ENCODE data around the gene EMILIN3.
A peak's percentile ranks its signal among the peaks of the same experiment; 100 is the strongest.

The EMILIN3 gene, protein sequence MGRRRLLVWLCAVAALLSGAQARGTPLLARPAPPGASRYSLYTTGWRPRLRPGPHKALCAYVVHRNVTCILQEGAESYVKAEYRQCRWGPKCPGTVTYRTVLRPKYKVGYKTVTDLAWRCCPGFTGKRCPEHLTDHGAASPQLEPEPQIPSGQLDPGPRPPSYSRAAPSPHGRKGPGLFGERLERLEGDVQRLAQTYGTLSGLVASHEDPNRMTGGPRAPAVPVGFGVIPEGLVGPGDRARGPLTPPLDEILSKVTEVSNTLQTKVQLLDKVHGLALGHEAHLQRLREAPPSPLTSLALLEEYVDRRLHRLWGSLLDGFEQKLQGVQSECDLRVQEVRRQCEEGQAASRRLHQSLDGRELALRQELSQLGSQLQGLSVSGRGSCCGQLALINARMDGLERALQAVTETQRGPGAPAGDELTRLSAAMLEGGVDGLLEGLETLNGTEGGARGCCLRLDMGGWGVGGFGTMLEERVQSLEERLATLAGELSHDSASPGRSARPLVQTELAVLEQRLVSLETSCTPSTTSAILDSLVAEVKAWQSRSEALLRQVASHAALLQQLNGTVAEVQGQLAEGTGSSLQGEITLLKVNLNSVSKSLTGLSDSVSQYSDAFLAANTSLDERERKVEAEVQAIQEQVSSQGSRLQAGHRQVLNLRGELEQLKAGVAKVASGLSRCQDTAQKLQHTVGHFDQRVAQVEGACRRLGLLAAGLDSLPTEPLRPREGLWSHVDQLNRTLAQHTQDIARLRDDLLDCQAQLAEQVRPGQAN

DNA sequence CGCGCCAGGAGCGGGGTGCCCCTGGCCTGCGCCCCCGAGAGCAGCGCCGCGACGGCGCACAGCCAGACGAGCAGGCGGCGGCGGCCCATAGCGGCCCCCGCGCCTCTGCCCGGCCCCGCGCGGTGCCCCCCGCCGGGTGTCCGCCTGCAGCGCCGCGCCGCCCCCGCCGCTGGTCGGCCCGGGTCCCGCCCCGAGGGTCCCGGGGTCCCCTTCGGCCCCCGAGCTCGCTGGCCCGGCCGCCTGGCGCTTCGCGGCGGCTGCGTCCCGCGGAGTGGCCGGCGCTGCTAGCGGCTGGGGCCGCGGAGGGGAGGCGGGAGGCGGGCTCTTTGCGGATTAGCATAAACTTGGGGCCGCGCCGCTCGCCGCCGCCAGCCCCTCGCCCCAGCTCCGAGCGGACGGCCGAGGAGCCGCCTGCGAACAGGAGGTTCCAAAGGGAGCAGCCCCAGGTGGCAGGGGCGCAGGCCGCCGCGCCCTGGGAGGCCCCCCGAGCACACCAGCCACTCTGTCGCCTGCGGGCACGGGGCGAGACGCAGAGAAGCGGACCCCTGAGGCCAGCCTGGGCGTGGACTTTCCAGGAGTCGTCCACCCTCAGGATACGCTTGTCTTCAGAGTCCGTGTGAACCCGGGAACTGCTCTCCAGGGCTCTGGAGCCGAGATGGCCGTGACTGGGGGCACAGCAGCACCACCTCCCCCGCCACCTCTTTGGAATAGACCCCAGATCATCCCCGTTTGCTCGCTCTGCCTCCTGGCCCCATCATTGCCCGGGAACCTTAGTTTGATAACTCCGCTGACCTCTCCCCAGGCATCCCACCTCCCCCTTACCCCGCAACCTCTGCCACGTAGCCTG lies at the start of gene EMILIN3:
Gene EMILIN3 (minus strand): TSS at position 273 of the 847 bp plus-strand sequence. CDS start 184 bp downstream, at position 89.
- DNase-seq (ENCODE audit: low read depth, low spot score): peak; percentile 47

DNA sequence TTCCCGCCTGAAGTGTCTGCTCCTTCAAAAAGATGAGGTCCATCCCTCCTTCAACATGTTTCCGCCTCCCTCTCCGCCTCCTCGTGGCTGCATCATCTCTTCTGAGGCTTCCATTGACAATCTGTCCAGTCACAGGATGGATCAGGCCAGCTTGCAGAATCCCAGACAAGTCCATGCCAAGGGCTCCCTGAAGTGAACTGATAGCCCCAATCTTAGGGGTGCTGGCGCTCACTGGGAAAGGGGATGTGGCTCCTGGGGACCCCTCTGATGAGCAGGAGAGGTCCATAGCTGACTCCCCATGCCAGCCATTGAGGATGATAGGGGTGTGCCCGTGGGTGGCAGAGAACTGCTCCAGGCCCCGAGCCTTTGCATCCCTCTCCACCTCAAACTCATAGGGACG lies 48.6 kb upstream of the EMILIN3 start:
- no peak for DNase-seq (ENCODE audit: low read depth, low spot score)

DNA sequence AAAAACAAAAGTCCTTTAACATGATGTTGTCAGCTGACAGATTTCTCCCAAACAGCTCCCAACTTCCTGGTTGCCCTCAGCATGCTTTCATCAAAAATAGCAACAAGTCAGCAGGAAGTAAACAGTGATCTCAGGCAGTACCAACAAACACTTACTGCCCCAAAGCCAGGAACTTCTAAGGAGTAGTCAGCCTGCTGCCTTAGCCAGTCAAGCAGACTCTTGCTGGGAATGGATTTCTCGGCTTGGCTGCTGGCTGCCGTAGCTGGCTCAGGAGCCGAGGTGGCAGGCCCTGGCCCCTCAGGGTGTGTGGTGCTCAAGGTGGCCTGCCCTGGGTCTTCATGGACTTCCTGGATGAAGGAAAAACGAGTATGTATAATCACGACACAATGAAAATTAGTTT lies 46.6 kb upstream of the EMILIN3 start:
- DNase-seq (ENCODE audit: low read depth, low spot score): no peak

DNA sequence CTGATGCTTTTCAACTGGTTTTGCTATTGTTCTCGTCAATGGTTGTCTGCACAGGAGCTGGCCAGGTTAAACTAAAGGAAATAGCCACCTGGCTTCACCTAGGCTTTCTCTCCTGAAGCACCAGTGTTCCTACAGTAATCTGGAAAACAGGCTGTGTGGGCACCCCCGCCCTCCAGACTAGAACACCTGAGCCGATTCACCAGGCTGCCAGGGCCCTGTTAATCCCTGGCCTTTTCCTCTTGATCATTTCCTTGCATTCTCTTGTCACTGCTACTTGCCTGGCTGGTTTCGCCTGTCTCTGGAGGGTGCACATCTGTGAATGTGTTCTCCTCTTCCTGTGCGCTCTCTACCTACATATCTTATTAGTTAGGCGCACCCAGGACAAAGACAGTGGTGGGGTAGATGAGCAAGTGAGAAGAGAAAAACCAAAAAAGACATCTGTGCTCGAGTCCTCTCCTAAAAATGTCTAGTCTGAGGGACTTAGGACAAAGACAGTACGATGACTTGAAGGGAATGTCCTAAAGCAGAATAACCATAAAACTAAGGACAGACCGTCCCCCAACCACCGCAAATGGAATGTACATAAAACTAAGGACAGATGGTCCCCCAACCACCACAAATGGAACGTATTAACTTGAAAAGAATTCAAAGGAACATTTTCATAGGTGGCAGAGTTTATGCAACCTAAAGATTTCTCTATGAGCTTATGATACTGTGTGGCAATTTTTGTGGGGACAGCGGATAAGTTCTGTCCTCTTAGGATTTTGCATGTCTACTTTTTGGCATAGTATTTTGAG lies 45.9 kb upstream of the EMILIN3 start:
- DNase-seq (ENCODE audit: low read depth, low spot score): no peak

DNA sequence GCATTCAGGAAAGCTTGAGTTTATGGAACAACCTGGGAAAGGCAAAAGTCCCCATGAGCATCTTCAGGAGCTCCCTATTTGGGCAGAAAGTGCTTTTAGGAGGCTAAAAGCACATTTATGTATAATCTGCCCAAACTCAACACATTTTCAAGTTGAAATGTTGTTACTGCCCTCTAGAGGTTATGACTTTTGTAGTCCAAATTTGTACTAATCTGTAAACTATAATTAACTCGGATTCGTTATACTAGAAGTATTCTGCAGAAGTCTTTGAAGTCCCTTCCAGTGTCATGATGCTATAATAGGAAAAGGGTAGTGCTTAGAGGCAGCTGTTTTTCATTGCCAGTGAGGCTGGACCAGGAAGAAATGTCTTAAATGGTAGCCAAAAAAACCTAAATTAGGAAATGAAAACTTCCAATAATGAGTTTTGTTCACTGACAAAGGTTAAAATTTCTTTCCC lies 44.8 kb upstream of the EMILIN3 start:
- DNase-seq (ENCODE audit: low read depth, low spot score): peak; percentile 33

DNA sequence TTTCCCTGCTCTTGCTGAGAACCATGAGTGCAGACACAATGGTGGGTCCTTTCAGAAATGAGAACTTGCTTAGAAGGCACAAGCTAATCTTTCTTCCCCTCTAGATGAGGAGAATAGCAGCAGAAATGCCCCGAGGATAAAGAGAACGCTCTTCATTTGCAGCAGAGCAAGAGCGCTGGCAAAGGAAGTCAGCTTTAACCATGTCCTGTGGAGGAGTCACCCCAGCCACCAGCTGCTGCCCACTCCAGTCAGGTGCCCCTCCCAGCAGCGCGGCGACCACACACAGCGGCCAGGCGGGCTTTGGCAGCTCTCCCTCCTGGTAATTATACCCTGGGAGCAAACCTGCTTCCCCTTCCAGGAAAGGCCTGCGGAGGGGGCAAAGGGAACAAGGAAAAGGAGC lies 42.4 kb upstream of the EMILIN3 start:
- peak; percentile 39 for DNase-seq (ENCODE audit: low read depth, low spot score)

DNA sequence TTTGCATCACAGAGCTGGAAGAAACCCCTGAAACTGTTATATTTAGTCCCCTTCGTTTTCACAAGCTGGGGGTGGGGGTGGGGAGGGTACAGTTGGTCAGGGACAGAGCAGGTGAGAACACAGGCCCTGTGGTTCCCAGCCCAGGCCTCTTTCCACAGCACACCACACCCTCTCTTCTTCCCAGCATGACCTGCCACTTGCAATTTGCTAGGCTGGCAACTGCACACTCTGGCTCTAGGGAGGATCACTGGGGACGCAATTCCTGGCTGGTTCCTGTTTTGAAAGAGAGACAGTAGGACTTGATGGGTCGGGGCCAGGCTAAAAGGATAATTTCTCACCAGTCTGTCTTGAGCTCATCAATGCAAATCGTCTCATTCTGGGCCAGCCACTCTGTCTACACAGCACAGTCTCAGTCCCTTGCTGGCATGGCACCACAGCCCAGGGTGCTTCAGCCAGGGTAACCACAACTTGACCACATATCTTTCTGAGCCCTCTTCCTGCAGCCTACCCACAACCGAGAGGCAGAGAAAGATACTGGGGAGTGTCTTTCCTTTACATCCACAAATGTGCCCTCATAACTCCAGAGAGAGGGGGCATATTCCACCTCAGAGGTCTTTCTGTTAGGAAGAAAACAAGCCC lies 41.7 kb upstream of the EMILIN3 start:
- no peak for DNase-seq (ENCODE audit: low read depth, low spot score)

DNA sequence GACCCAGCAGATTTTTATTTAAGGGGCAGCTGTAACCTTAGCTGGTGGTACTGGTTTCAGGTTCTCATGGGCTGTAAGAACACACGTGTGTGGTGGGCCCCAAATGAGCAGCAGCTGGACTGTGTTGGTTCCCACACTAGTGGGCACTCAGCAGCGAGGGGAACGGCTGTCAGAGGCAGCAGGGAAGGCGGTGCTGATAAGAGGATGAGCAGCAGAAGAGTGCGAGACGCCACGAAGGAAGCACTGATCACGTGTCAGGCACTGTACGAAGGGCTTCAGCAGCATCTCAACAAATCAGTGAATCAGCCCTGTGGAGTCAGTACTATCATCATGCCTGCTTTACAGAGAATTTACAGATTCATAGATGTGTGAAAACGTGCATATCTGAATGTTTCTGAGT lies 41.0 kb upstream of the EMILIN3 start:
- no peak for DNase-seq (ENCODE audit: low read depth, low spot score)

DNA sequence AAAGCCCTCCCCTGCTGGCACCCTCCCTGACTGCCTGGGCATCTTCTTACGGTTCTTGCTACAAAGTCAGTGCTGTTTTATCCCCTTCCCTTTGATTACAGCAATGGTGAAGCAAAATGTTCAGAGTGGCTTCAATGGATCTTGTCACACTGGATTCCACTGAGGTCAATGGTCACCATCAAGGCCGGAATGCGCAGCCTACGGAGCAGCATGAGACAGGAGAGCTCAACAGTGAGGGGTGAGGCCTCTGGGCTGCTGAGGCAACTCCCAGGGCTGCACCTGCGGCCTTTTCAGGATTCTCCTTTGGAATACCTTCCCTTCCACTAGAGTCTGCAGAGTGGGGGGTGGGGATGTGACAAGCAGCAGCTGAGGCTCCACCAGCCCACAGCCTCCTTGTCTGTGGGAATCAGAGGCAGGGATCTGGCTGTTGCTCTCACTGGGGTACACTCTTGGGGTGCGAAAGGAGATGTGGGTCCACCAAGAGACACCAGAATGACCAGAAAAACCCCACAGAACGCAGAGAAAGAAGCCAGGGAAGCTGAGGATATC lies 40.4 kb upstream of the EMILIN3 start:
- DNase-seq (ENCODE audit: low read depth, low spot score): no peak

DNA sequence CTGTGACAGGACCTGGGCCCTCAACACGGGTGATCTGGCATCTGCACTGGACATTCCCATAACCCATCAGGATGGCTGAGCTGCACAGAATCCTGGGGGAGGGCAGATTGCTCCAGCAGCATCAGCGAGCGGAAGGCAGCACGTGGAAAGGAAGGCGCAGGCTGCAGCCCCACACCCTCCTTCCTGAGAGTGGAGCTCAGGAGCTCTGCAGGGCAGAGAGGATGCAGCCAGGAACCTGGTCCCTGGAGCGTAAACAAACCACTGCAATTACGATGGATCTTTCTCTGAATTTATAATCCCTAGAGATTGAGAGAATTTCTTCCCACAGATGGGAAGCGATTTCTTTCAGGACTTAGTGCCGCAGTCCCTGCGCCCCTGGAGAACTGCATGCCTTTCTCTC lies 39.7 kb upstream of the EMILIN3 start:
- DNase-seq (ENCODE audit: low read depth, low spot score): no peak

DNA sequence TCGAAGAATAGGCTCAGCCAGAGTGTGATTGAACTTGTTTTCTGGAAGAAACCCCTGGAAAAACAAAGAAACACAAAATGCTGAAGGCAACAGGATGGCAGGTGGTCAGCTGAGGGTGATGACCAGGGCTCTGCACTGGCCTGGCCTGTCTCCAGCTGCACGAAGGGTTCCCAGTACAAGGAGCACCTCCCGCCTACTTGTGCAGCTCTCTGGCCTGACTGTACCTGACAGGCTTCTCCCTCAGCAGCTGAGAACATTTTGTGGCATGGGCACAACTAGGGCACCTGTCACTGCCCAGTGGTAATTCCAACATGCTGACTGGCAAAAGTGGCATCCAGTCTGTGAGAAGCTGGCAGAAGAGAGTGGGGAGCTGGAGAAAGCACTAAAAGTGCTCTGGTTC lies 38.8 kb upstream of the EMILIN3 start:
- no peak for DNase-seq (ENCODE audit: low read depth, low spot score)

DNA sequence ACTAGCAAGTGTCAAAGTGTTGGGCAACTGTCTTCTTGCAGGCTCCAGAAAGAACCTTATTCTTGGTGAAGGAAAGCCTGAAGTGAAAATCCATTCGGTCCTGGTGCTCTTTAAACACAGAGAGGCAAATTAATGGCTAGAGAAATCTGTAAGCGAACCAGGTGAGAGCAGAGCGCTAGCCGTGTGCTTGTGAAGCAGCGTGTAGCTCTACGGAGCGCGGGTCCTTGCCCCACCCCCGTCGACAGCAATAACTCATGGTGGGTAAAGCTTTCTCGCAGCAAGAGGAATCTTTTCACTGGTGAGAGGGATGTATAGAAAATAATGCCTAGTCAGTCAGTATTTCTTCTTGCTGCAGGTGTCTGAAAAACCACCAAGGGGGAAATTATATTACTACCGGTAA lies 37.0 kb upstream of the EMILIN3 start:
- DNase-seq (ENCODE audit: low read depth, low spot score): no peak

DNA sequence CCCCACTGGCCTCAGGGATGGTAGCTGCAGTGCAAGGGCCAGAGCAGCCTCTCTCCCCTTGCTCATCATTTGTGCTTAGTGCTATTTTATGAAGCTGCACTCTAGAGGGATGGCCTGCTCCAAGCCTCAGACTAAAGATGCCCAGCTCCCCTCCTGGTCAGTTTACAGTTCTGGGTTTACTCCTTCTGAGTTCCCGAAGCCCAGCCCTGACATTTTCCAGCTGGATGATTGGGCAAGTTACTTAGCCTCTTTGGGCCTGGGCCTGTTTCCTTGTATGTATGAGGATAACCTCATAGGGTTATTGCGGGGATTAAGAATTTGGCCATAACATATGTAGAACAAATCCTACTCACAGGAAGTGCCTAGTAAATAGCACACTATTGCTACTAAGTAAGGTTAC lies 31.8 kb upstream of the EMILIN3 start:
- DNase-seq (ENCODE audit: low read depth, low spot score): no peak

DNA sequence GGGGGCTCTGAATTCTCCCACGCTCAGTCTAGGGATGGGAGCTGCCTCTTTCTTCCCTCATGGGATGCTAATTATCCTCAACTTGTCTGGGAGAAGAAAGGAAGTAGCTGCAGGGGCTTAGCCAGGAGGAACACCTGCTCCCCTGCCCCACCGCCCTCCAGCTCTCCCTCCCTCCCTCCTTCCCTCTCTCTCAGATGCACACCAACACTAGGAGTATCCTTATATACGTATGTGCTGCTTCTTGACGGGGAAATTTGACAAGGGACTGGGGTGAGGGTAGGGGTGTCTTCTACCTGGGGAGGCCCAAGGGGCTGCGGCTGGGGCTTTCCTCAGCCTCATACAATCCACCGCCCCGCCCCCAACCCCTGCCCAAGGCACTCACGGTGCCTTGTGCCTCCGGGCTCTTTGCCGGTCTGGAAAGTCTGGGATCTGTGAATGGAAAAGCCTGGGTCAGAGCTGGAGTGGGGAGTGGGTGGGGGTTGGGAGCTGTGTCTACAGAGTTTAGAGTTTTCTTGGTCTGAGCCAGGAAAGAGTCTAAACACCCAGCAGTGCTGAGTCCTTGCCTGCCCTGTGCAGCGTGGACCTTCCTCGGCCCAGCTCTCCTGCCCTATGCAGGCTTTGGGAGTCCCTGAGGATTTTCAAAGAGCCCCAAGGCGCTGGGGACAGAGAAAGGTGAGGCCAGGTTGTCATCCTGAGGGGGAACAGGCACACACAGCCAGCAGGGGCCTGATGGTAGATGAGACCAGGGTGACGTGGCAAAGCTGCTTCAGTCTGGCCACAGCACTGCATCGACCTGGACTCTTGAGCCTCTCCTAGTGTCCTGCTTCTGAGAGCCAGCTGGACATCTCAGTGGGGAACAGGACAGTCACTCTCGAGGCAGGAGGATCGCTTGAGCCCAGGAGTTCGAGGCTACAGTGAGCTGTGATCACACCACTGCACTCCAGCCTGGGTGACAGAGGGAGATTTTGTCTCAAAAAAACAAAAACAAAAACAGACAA lies 29.3 kb upstream of the EMILIN3 start:
- no peak for DNase-seq (ENCODE audit: low read depth, low spot score)

DNA sequence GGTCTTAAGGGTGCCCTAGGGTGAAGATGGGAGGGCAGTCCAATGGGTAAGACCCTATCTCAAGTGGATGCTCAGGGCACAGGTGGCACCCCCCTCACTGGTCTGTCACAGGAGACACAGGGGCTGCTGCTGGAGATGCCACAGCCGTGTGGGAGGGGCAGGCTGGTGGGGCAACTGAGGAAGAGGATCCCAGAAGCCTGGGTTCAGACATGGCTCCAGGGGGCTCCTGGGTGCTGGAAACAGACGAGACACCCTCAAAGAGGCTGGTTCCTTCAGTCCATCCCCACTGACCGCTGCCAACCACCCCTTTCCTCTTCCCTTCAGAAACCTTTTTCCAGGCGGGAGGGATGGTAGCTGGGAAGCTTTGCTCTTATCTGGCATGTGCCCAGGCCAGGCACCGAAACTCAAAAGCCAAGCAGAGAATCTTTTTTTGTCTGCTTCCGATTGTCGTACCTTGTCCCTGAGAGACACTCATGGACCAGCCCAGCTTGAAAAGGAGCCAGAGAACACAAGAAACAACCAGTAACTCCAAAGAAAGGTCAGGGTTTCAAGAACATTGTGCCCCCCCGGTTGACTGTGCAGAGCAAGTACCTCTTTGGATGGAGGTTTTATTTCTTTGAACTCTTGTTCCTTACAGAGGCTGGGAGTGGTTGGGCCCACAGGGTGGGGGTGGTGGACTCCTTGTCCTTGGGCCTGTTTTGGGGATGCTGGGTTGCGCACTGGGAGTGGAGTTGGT lies 28.5 kb upstream of the EMILIN3 start:
- no peak for DNase-seq (ENCODE audit: low read depth, low spot score)

DNA sequence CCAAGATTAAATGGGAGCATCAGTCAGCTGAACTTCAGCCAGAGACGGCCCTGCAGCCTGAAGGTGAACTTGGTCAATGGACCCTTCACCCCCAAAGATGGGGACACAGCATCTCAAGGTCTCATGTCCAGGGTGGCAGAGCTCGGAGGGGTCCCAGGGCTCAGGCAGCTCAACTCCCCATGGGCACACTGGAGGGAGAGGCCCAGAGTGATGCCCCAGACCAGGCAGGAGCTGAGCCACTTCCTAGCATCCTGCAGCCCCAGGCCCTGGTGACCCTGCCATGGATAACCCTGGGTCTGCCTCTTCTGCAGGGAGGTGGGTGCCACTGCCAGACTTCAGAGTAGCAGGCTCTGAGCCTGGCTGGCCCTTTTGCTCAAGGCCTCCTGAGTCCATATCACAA lies 27.5 kb upstream of the EMILIN3 start:
- no peak for DNase-seq (ENCODE audit: low read depth, low spot score)

DNA sequence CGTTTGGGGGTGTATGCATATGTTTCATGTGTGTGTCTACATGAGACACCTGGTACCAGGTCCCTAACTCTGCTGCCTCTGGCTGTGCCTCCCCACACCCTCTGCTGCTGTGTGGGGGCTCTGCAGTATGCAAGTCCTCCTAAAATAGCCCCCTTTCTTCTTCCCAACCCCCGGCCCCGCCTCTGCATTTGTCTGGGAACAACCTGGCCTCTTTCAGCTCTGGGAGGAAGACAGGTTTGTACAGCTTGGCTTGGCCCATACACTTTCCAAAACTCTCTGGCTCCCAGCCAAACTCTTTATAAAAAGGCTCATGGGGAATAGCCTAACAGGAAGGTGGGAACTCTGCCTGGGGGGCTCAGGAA lies 27.1 kb upstream of the EMILIN3 start:
- no peak for DNase-seq (ENCODE audit: low read depth, low spot score)

DNA sequence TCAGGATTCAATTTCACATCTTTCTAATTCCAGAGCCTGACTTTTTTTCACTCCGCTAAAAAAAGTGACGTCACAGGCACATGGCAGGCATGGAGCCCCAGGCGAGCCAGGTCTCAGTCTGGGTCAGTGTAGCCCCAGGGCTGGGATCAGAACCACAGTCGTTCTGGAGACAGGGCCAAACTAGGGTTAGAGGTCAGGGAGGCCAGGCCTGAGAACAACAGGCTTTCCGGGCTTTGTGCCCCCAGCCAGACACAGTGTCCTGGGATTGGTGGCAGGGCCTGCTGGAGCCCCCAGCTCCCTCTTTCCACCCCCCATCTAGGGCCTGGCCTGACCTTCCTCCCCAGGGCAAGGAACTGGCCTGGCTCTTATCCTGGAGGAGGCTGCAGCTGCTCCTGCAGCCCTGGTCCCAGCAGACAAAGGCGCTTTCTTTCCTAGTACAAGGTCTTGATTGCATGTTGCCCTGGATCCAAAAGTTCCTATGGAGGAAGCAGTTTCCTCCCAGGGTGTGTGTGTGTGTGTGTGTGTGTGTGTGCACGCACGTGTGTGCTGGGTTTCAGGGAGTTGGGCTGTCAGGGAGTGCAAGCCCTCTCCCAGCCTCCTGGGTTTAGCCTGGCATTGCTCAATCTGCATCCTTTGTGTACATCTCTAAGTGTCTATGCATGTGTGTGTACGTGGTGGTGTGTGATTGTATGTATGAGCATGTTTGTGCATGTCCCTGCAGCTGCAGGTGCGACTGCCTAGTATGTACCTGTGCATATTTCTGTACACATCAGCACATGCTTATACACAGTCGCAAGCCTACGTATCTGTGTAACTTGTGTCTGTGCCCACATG lies 26.5 kb upstream of the EMILIN3 start:
- DNase-seq (ENCODE audit: low read depth, low spot score): no peak

Data from astrocyte of the hippocampus (primary cell).